GM06990 (cell line): ENCODE results near the gene FBF1.
"Not testable (repeated sequence)": the region's sequence is repeated elsewhere in the genome, so short reads cannot be mapped to it uniquely, and the experiment has no call there.

Source experiments
- DNase-seq: peaks from one replicate; pipeline ENCODE4 v3.0.0-alpha.2; 2011; ENCODE audit not compliant: insufficient read length; ENCODE audit errors: extremely low read depth
- H3K27me3 ChIP-seq: replicated peaks from 2 replicates; pipeline ENCODE4 v1.6.0; 2011; ENCODE audit warnings: low read length; ENCODE audit not compliant: control insufficient read depth, insufficient read depth
- H3K36me3 ChIP-seq: 2 replicates; pipeline ENCODE4 v1.5.1; 2011; ENCODE audit warnings: low read length; ENCODE audit not compliant: control insufficient read depth, insufficient read depth
- H3K4me3 ChIP-seq: replicated peaks from 2 replicates; pipeline ENCODE4 v1.5.1; 2011; ENCODE audit warnings: low read depth, mild to moderate bottlenecking, control low read depth, low read length
- CTCF ChIP-seq: IDR thresholded peaks from 2 replicates; pipeline ENCODE4 v1.5.1; 2011; ENCODE audit warnings: low read length, control low read depth, mild to moderate bottlenecking, inconsistent platforms; ENCODE audit not compliant: insufficient read depth, poor library complexity, severe bottlenecking

Gene FBF1

DNA sequence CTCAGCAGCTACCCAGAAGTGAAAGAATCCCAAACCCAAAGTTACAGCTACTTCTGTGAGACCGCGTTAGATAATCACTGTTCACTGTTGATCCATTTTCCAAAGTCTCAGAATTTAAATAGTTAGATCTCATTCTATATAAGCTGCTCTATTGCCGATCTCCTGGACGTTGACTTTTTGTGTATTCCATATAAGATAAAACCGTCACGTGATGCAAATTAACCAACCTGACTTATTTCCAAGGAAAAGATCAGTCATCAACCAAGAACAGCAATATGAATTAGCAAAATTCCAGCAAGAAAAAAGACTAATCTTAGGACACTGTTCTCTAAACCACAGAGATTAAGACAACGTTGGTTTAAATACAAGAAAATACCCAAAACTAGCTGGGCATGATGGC lies 29.8 kb upstream of the FBF1 start:
- H3K4me3 ChIP-seq: no peak overlapping the region
- H3K27me3 ChIP-seq: no peaks in the 10 kb centered on the region
- TF ChIP-seq CTCF: no peak
- no peak for DNase-seq
- no peaks in the 10 kb centered on the region; the same call in 1 of the 2 replicates for H3K36me3 ChIP-seq

DNA sequence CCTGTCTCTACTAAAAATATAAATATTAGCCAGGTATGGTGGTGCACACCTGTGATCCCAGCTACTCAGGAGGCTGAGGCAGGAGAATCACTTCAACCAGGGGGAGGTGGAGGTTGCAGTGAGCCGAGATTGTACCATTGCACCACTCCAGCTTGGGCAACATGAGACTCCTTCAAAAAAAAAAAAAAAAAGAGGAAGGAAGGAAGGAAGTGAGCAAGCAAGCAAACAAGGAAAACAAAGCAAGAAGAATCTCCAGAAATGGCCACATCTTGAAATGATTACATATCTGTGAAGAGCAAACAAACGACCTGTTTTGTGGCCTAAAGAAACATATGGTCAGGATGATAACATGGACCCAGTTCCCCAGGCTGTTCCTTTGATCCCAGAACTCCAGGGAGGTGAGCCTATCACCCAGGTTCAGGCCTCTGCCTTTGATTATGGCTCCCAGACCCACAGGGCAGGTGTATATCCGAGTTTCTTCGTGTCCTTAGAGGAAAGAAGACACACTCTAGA lies 29.2 kb upstream of the FBF1 start:
- H3K27me3 ChIP-seq: no peaks in the 10 kb centered on the region
- H3K36me3 ChIP-seq: no peaks in the 10 kb centered on the region; the same call in 1 of the 2 replicates
- no peak for DNase-seq
- no peak for TF ChIP-seq CTCF
- H3K4me3 ChIP-seq: no peak overlapping the region

DNA sequence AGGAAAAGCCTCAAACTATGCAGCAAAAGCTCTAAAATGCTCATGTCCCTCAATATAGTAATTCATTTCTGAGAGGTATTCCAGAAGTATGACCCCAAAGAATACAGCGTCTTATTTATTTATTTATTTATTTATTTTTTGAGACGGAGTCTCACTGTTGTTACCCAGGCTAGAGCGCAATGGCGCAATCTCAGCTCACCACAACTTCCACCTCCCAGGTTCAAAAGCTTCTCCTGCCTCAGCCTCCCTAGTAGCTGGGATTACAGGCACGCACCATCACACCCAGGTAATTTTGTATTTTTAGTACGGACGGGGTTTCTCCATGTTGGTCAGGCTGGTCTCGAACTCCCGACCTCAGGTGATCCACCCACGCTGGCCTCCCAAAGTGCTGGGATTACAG lies 28.2 kb upstream of the FBF1 start:
- H3K4me3 ChIP-seq, H3K27me3 ChIP-seq, DNase-seq, H3K36me3 ChIP-seq: not testable (repeated sequence)

- Histone ChIP-seq H3K27me3 (no peaks in the 10 kb centered on the region), H3K4me3 (no peak overlapping the region), H3K36me3 (no peaks in the 10 kb centered on the region)
- DNase-seq: no peak
- no peak for TF ChIP-seq CTCF
Measured at GRCh38 chr17:75965468-75965867, 24.6 kb upstream of the FBF1 start.

DNA sequence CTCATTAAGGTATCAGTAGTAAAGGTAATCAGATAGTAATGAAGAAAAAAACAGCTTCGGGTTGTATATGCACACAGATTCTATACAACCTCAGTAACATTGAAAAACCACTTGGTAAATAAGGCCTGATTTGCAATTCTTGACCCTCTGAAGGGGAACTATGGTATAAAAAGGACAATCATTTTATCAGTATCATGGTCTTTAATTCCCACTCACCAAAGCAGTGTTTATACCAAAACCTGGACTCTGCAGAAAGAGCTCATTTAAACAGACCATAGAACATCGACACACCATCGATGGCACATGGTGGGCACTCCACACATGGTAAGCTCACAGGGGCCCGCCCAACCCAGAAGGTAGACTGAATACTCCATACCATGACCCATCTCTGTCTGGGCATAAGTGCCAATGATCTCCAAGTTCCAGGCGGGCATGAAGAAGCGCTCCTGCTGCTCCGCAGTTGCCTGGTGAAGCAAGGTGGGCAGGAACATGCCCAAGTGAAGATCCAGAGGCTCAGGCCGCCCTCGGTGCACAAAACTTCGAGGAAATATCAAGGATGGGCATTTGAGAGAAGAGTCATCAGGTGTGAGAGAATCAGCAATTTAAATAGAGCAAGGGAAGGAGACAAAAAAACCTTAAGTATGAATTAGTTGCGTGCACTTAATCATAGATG lies 19.1 kb upstream of the FBF1 start:
- Histone ChIP-seq H3K4me3 (no peak overlapping the region), H3K36me3 (peaks cover 8% of the 10 kb centered on the region), H3K27me3 (no peaks in the 10 kb centered on the region)
- DNase-seq: no peak
- TF ChIP-seq CTCF: no peak

GRCh38 chr17:75959051-75959838 lies 18.4 kb upstream of the FBF1 start:
- Histone ChIP-seq H3K4me3 (no peak overlapping the region), H3K36me3 (peaks cover 8% of the 10 kb centered on the region), H3K27me3 (no peaks in the 10 kb centered on the region)
- DNase-seq: no peak
- no peak for TF ChIP-seq CTCF
